Adrenal gland (tissue), 5 donors: ENCODE measurements around the gene PEX14.

Experiments
- CTCF ChIP-seq, 6 experiments: fragments of 450-650 bp in 4 of 6; fragments of 200-600 bp in 2 of 6; sonication (generic) in 1 of 6; IDR thresholded peaks; 1 replicate in 5 of 6; 2 replicates in 1 of 6; pipeline versions ENCODE4 v1.5.1 to v1.8.0; 2016 to 2021; ENCODE audit warnings: antibody characterized with exemption in 6 of 6, mild to moderate bottlenecking in 2 of 6, moderate library complexity in 1 of 6
- POLR2A ChIP-seq, 2 donors: fragments of 450-650 bp; IDR thresholded peaks; one replicate each; pipeline ENCODE4 v1.6.1; 2017; ENCODE audit warnings: antibody characterized with exemption in 2 of 2, mild to moderate bottlenecking in 2 of 2, moderate library complexity in 1 of 2
- donor health status: DM: no; HTN: no; CAD: no.

DNA sequence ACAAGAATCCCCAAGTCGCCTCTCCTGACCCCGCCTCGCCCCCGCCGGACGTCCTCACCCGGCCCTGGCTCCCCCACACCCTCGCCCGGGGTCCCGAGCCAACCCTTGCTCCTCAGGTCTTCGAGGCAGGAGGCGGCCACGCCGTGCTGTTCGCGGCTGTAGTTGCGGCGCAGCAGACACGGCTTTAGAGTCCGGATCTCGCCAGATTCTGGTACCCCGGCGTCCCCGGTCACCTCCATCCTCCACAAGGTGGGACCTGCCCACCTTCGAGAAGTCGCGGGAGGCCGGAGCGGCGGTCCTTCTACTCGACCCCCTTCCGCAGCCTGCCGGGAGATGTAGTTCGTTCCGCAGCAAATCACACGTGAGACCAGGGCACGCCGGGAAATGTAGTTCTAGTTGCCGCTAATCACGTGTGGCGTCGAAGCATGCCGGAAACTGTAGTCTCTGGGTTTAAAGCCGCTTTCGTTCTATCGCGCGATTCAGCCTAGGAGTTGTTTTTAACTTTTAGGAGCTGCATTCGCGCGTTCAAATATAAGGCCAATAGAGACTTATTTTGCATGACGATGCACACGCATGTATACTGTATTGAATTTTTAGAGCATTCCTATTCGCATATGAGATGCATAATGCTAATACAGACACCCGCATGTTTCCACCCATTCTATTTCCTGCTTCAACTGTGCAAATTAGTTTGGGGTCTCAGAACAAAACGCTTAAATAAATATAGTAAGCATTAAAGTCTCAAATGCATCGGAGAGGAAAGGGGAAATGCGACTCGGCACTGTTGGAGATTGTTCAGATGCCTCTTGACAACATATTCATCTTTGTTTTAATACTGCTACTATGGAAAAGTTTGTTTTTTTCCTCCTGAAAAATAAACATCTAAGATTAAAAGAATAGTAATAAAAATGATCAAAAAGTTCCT, 2.3 kb upstream of the PEX14 start, which contains the start of gene DFFA:
- no peak for TF ChIP-seq POLR2A (IDR thresholded peaks at IDR 0.05)
- TF ChIP-seq CTCF (IDR thresholded peaks at IDR 0.05), result no peak
